Lung (tissue), 12 donors: Measurements from ENCODE around the gene FBXO46. TPM values are rescaled to one million over a fixed set of nuclear protein-coding genes. Genes with fewer than 3 reads are reported as not detected.

Experiments used
- ATAC-seq: fragments of 200-7000 bp; cut with Tn5 transposase; one replicate; pipeline ENCODE4 v1.9.1; 2020; ENCODE audit warnings: moderate number of reproducible peaks; ENCODE audit not compliant: insufficient read depth, low FRiP score
- DNase-seq, 3 donors: peaks; one replicate each; pipeline ENCODE4 v3.0.0-alpha.2; 2013 to 2017
- H3K27ac ChIP-seq, 2 donors: one replicate each; pipeline ENCODE4 v1.5.1; 2013; ENCODE audit warnings: mild to moderate bottlenecking in 2 of 2, moderate library complexity in 2 of 2, control low read depth in 1 of 2, inconsistent platforms in 1 of 2, low read depth in 1 of 2, low read length in 1 of 2
- H3K27me3 ChIP-seq, 3 donors: one replicate each; pipeline ENCODE4 v1.5.1; 2013; ENCODE audit warnings: low read length in 2 of 3; ENCODE audit not compliant: control insufficient read depth in 3 of 3, insufficient read depth in 3 of 3
- H3K36me3 ChIP-seq, 4 donors: one replicate each; pipeline ENCODE4 v1.5.1; 2013; ENCODE audit warnings: low read length in 4 of 4, mild to moderate bottlenecking in 1 of 4, moderate library complexity in 1 of 4; ENCODE audit not compliant: control insufficient read depth in 4 of 4, insufficient read depth in 4 of 4
- H3K4me1 ChIP-seq, 5 donors: one replicate each; pipeline ENCODE4 v1.5.1; 2013; ENCODE audit warnings: low read length in 5 of 5, mild to moderate bottlenecking in 2 of 5, moderate library complexity in 1 of 5; ENCODE audit not compliant: control insufficient read depth in 5 of 5, insufficient read depth in 5 of 5
- H3K4me3 ChIP-seq: one replicate; pipeline ENCODE4 v1.5.1; 2013; ENCODE audit warnings: mild to moderate bottlenecking, control low read depth, moderate library complexity
- H3K9ac ChIP-seq, 2 donors: one replicate each; pipeline ENCODE4 v1.5.1; 2013; ENCODE audit warnings: low read length in 2 of 2, control low read depth in 1 of 2; ENCODE audit not compliant: insufficient read depth in 1 of 2
- H3K9me3 ChIP-seq, 4 donors: one replicate each; pipeline ENCODE4 v1.5.1; 2013; ENCODE audit warnings: low read length in 3 of 4, mild to moderate bottlenecking in 1 of 4, moderate library complexity in 1 of 4; ENCODE audit not compliant: control insufficient read depth in 4 of 4, insufficient read depth in 3 of 4
- CTCF ChIP-seq: IDR thresholded peaks from 2 replicates; pipeline ENCODE4 v1.5.1; 2012; ENCODE audit warnings: mild to moderate bottlenecking; ENCODE audit errors: control extremely low read depth, extremely low read depth
- WGBS, 2 donors: extraction: QIAGEN DNeasy Blood & Tissue Kit; methylation state at CpG; one replicate each; pipeline ENCODE4 v1.1.7; 2013; 5-methylcytosine and 5-hydroxymethylcytosine counted together
- polyA plus RNA-seq, 2 donors: library from polyadenylated mRNA; stranded (reverse); fragments of 200-250 nt; gene quantifications; one replicate each; pipeline ENCODE4 v1.2.1, GENCODE V29; 2013
- total RNA-seq, 2 donors: library from RNA; depleted of rRNA in 1 of 2; stranded (reverse); fragments of >200 nt in 1 of 2; gene quantifications; one replicate each; pipeline ENCODE4 v1.2.1, GENCODE V29; 2014 to 2021
- donor health status: control.
- donor health status: control.
- donor health status: Bipolar disorder and iron deficiency.
- donor health status: healthy.
- donor health status: DM: yes; HTN: yes; CAD: no.

FBXO46 gene
- total and polyA plus RNA-seq, 4 donors = 7.6 to 19.0 (median 9.7) TPM

DNA sequence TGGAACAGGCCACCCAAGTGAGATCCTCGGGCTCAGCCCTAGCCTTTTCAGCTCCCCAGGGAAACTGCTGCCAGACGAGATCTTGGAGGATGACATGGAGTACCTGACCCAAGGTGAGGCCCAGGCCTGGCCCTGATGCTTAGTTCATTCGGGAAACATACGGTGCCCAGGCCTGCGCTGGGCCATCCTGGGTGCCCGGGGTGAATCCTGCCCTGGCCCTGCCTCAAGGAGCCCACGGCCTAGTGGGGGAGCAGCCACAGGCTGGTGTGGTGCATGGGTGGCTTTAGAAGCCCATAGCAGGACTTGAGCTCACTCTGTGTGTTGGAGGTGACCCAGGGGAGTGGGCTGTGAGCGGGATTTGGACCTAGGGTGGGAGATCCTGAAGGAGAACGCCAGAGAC is 28.2 kb upstream of the FBXO46 start:
- Histone ChIP-seq H3K9ac (no peak overlapping the region), H3K27me3 (no peaks in the 10 kb centered on the region), H3K9me3 (no peaks in the 10 kb centered on the region), H3K4me3 (no peak overlapping the region), H3K4me1 (peaks cover 0 to 6% (median 0%) of the 10 kb centered on the region in 5 donors), H3K36me3 (no peaks in the 10 kb centered on the region), H3K27ac (no peak overlapping the region)
- 88 to 94% methylated on average over 9 of the region's 9 CpGs for WGBS, 2 donors
- TF ChIP-seq CTCF = no peak
- DNase-seq (no peak), ATAC-seq (no peak)

- ATAC-seq (no peak), DNase-seq (no peak)
- no peak overlapping the region for H3K4me3 ChIP-seq
- H3K27ac ChIP-seq = no peak overlapping the region
- no peak overlapping the region for H3K9ac ChIP-seq
- no peaks in the 10 kb centered on the region for H3K27me3 ChIP-seq
- no peaks in the 10 kb centered on the region for H3K9me3 ChIP-seq
- TF ChIP-seq CTCF = no peak
- no peaks in the 10 kb centered on the region for H3K4me1 ChIP-seq
- H3K36me3 ChIP-seq = no peaks in the 10 kb centered on the region
- WGBS, 2 donors = 83 to 87% methylated on average over 9 of the region's 9 CpGs
These were observed 27.0 kb upstream of the FBXO46 start for GRCh38 chr19:45757695-45758094.

GRCh38 chr19:45754323-45754722 is 23.6 kb upstream of the FBXO46 start:
- Histone ChIP-seq H3K27ac (no peak overlapping the region), H3K4me3 (no peak overlapping the region), H3K9me3 (no peaks in the 10 kb centered on the region), H3K9ac (no peak overlapping the region), H3K36me3 (no peaks in the 10 kb centered on the region), H3K27me3 (no peaks in the 10 kb centered on the region), H3K4me1 (no peaks in the 10 kb centered on the region)
- TF ChIP-seq CTCF = no peak
- WGBS, 2 donors = 94% methylated on average over 8 of the region's 8 CpGs
- ATAC-seq (no peak), DNase-seq (no peak)

GRCh38 chr19:45753548-45753947 is 22.9 kb upstream of the FBXO46 start:
- ATAC-seq = no peak

More at GRCh38 chr19:45753548-45753947, 22.9 kb upstream of the FBXO46 start:
- no peaks in the 10 kb centered on the region for H3K27me3 ChIP-seq
- H3K4me1 ChIP-seq = no peaks in the 10 kb centered on the region
- H3K27ac ChIP-seq = no peak overlapping the region
- DNase-seq = no peak
- TF ChIP-seq CTCF = no peak
- H3K9ac ChIP-seq = no peak overlapping the region
- no peaks in the 10 kb centered on the region for H3K36me3 ChIP-seq
- H3K9me3 ChIP-seq = no peaks in the 10 kb centered on the region
- no peak overlapping the region for H3K4me3 ChIP-seq
- 74 to 80% methylated on average over 6 of the region's 6 CpGs for WGBS, 2 donors
